ENCODE measurements around the gene AKT1S1. TPM values are rescaled to one million over a fixed set of nuclear protein-coding genes. Genes with fewer than 3 reads are reported as not detected.

Gene AKT1S1
- total RNA-seq, 4 donors from 2014 or later, result 2.6 to 26.7 (median 5.9) TPM

DNA sequence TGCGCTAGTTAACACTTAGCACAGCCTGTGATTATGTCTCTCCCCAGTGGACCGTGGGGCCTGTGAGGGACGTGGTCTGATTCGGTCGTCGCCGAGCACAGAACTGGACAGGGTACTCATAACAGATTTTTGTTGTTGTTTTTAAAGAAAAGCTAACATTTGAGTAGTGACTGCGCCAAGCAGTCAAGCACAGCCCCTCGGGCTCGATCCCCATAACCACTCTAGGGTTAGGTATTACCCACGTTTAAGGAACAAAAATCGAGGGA, 27.0 kb downstream of the AKT1S1 start:
- no peak for TF ChIP-seq POLR2A (IDR thresholded peaks at IDR 0.05)
- TF ChIP-seq, protein P1, sequence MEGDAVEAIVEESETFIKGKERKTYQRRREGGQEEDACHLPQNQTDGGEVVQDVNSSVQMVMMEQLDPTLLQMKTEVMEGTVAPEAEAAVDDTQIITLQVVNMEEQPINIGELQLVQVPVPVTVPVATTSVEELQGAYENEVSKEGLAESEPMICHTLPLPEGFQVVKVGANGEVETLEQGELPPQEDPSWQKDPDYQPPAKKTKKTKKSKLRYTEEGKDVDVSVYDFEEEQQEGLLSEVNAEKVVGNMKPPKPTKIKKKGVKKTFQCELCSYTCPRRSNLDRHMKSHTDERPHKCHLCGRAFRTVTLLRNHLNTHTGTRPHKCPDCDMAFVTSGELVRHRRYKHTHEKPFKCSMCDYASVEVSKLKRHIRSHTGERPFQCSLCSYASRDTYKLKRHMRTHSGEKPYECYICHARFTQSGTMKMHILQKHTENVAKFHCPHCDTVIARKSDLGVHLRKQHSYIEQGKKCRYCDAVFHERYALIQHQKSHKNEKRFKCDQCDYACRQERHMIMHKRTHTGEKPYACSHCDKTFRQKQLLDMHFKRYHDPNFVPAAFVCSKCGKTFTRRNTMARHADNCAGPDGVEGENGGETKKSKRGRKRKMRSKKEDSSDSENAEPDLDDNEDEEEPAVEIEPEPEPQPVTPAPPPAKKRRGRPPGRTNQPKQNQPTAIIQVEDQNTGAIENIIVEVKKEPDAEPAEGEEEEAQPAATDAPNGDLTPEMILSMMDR (IDR thresholded peaks at IDR 0.05), result no peak
- intact Hi-C loops (cut with DNase I; ENCODE audit: low total_unique reads), result no loop called here
- Histone ChIP-seq H3K4me1 (peaks cover 0 to 11% of the 10 kb centered on the region in 2 donors), H3K27me3 (no peaks in the 10 kb centered on the region), H3K9me3 (no peaks in the 10 kb centered on the region), H3K27ac (peak overlapping the region; percentile 100), H3K4me3 (peak overlapping the region; percentile 87 to 93), H3K36me3 (no peaks in the 10 kb centered on the region)
- peak; percentile 33 to 35 for DNase-seq

DNA sequence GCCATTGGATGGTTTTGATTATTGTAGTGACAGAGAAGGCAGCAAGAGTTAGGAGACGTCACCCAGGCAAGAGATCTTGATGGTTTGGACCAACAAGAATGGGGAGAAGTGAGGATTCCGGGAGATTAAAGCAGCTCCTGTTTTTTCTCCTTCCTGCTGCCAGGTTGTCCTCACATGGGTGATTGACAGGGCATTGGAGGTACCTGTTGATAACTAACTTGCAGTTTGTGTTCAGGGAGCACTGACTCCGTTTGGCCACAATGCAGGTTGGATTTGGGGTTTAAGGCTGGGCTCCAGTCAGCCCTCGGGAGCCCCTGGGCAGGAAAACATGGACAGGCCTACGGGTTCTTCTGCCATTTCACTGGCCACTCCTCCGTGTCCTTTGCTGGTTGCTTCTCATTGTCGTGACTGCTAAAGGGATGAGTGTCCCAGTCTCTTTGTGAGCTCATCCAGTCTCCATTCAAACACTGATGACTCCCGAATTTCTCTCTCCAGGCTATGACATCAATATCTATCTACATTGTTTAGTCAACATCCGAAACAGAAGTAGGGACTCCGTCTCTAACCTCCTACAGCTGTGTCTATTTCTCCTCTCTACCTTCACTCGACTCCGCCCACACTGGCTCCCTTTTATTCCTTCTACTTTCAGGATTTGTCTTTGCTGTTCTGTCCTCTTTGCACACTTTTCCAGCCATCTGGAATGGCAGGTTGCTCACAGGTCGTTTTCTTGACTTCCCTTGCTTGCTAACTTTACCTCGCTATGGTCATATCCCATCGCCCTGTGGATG, 27.5 kb downstream of the AKT1S1 start:
- H3K4me1 ChIP-seq, result peaks cover 0 to 11% of the 10 kb centered on the region in 2 donors
- no peak for DNase-seq
- H3K36me3 ChIP-seq, result no peaks in the 10 kb centered on the region
- no peaks in the 10 kb centered on the region for H3K27me3 ChIP-seq
- H3K27ac ChIP-seq, result peak overlapping the region; percentile 100
- TF ChIP-seq, protein P1 (IDR thresholded peaks at IDR 0.05), result no peak
- TF ChIP-seq POLR2A (IDR thresholded peaks at IDR 0.05), result no peak
- no peaks in the 10 kb centered on the region for H3K9me3 ChIP-seq
- intact Hi-C loops (cut with DNase I; ENCODE audit: low total_unique reads), result no loop called here
- H3K4me3 ChIP-seq, result peak overlapping the region in 1 of 2 donors; percentile 87

DNA sequence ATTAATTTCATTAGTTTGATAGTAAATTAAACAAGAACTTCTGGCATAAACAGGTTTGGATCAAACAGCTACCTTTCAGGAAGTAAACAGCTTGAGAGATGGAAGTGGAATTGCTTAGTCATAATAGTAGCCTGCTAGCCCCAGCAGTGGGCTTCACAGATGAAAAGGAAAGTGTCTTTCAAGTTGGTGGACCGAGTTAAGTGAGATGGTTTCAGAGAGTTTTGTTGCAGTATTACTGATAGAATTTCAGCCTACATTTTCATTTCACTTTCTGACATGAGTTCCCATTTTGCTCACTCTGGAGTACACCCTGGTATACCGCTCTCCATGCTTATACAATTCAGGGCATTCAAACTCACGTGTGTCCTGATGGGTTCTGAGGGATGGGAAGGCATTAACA, 28.2 kb downstream of the AKT1S1 start:
- H3K27ac ChIP-seq, result no peak overlapping the region
- TF ChIP-seq, protein P1 (IDR thresholded peaks at IDR 0.05), result no peak
- TF ChIP-seq POLR2A (IDR thresholded peaks at IDR 0.05), result no peak
- H3K36me3 ChIP-seq, result no peaks in the 10 kb centered on the region
- no peaks in the 10 kb centered on the region for H3K9me3 ChIP-seq
- no peak overlapping the region for H3K4me3 ChIP-seq
- intact Hi-C loops (cut with DNase I; ENCODE audit: low total_unique reads), result no loop called here
- no peak for DNase-seq
- H3K4me1 ChIP-seq, result peaks cover 0 to 11% of the 10 kb centered on the region in 2 donors
- no peaks in the 10 kb centered on the region for H3K27me3 ChIP-seq

DNA sequence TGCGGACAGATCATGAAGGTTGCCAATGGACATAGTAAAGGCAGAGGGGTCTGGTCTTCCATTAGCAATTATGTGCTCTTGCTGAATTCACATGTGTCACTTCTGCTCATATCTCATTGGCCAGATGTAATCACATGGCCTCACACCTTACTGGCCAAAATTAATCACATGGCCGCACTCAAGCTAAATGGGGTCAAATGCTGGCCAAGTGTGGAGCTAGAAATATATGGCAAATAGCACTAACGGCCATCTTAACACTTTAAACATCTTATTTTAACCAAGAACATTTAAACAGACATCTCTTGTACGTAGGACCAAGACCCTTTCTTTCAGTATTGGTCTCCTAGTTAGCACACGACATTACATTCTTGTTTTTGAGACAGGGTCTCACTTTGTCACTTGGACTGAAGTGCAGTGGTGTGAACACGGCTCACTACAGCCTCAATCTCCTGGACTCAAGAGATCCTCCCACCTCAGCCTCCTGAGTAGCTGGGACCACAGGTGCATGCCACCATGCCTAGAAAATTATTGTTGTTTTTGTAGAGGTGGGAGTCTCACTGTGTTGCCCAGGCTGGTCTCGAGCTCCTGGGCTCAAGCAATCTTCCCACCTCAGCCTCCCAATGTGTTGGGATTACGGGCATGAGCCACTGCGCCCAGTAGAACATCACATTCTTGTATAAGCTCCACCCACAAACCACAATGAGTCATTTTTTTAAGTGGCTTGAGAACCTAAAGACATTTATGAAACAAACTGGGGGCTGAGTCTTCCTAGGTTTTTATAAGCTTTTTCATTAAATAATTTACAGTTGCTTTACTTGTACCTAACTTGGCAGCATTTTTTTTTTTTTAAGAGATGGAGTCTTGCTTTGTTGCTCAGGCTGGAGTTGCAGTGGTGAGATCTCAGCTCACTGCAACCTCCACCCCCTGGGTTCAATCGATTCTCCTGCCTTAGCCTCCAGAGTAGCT, 29.1 kb downstream of the AKT1S1 start:
- Histone ChIP-seq H3K9me3 (no peaks in the 10 kb centered on the region), H3K27me3 (no peaks in the 10 kb centered on the region), H3K4me1 (peaks cover 0 to 11% of the 10 kb centered on the region in 2 donors), H3K27ac (no peak overlapping the region), H3K4me3 (no peak overlapping the region), H3K36me3 (no peaks in the 10 kb centered on the region)
- TF ChIP-seq, protein P1 (IDR thresholded peaks at IDR 0.05), result no peak
- no peak for TF ChIP-seq POLR2A (IDR thresholded peaks at IDR 0.05)
- DNase-seq, result no peak
- intact Hi-C loops (cut with DNase I; ENCODE audit: low total_unique reads), result no loop called here

- Histone ChIP-seq H3K27ac (no peak overlapping the region), H3K4me1 (no peaks in the 10 kb centered on the region), H3K4me3 (no peak overlapping the region), H3K36me3 (no peaks in the 10 kb centered on the region), H3K9me3 (no peaks in the 10 kb centered on the region), H3K27me3 (no peaks in the 10 kb centered on the region)
- TF ChIP-seq, protein P1 (IDR thresholded peaks at IDR 0.05), result no peak
- TF ChIP-seq POLR2A (IDR thresholded peaks at IDR 0.05), result no peak
- DNase-seq, result no peak
- intact Hi-C loops (cut with DNase I; ENCODE audit: low total_unique reads), result no loop called here
Observed at GRCh38 chr19:49846408-49846807, 30.7 kb downstream of the AKT1S1 start.
